GM12891 (cell line): ENCODE results near the gene SYDE2.

ENCODE experiments used
- PAX5 ChIP-seq: IDR thresholded peaks from 2 replicates; pipeline ENCODE4 v1.6.1; 2011; ENCODE audit warnings: low read length, moderate library complexity, mild to moderate bottlenecking; ENCODE audit not compliant: insufficient read depth, severe bottlenecking
- POLR2A ChIP-seq: IDR thresholded peaks from 2 replicates; pipeline ENCODE4 v1.6.1; 2011; ENCODE audit warnings: low read depth, low read length, control low read depth
- POLR2AphosphoS5 ChIP-seq: IDR thresholded peaks from 2 replicates; pipeline ENCODE4 v1.6.1; 2011; ENCODE audit warnings: low read depth, low read length, control low read depth
- TAF1 ChIP-seq: IDR thresholded peaks from 2 replicates; pipeline ENCODE4 v1.6.1; 2011; ENCODE audit warnings: low read depth, low read length, control low read depth

GRCh38 chr1:85228972-85229371, 28.2 kb upstream of the SYDE2 start:
- TF ChIP-seq POLR2AphosphoS5 (no peak), TAF1 (no peak), POLR2A (no peak), PAX5 (no peak)
